ENCODE measurements around the gene TXNL4A. TPM values are rescaled to one million over a fixed set of nuclear protein-coding genes. Genes with fewer than 3 reads are reported as not detected.

TXNL4A gene
- total and polyA plus RNA-seq, 2 experiments from 2014 or later = 71.9 to 227 TPM

DNA sequence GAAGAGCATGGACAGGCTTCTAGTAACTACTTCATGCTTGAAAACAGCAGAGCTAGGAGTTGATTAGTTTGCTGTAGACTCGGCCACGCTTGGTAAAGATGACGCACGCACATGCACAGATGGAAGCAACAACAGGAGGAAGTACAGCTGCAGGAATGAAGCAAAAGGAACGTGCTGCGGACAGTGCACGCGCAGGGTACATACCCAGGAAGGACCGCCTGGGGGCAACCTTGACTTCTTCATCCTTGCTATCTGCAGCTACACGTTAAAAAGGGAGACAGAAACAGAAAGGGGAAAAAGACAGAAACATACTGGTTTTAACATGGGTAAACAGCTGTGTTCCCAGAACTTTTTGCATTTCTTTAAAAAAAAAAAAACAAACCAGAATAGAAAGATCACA, 54.6 kb downstream of the TXNL4A start:
- Histone ChIP-seq H3K4me2 (peak overlapping the region; percentile 67), H3K79me2 (peaks cover 72% of the 10 kb centered on the region), H3K27me3 (no peaks in the 10 kb centered on the region), H2AFZ (no peak overlapping the region), H3K9me2 (replicated peaks; ENCODE audit: insufficient read depth) (no peaks in the 10 kb centered on the region), H3K36me3 (replicated peaks; ENCODE audit: insufficient read depth, low read depth) (peaks cover 6% of the 10 kb centered on the region), H3K27ac (peak overlapping the region; percentile 5), H4K20me1 (ENCODE audit: insufficient read depth, poor library complexity, severe bottlenecking) (no peaks in the 10 kb centered on the region), H3K4me3 (no peak overlapping the region), H3K4me1 (ENCODE audit: insufficient read depth) (peaks cover 14% of the 10 kb centered on the region), H3K9me3 (ENCODE audit: low read depth) (peaks cover 38% of the 10 kb centered on the region)
- TF ChIP-seq, protein P1, sequence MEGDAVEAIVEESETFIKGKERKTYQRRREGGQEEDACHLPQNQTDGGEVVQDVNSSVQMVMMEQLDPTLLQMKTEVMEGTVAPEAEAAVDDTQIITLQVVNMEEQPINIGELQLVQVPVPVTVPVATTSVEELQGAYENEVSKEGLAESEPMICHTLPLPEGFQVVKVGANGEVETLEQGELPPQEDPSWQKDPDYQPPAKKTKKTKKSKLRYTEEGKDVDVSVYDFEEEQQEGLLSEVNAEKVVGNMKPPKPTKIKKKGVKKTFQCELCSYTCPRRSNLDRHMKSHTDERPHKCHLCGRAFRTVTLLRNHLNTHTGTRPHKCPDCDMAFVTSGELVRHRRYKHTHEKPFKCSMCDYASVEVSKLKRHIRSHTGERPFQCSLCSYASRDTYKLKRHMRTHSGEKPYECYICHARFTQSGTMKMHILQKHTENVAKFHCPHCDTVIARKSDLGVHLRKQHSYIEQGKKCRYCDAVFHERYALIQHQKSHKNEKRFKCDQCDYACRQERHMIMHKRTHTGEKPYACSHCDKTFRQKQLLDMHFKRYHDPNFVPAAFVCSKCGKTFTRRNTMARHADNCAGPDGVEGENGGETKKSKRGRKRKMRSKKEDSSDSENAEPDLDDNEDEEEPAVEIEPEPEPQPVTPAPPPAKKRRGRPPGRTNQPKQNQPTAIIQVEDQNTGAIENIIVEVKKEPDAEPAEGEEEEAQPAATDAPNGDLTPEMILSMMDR (IDR thresholded peaks at IDR 0.05; ENCODE audit: poor library complexity) = peak; percentile 40
- no peak for TF ChIP-seq EZH2phosphoT487 (IDR thresholded peaks at IDR 0.05; ENCODE audit: low read depth, severe bottlenecking, unreplicated experiment)
- no peak for TF ChIP-seq EZH2 (IDR thresholded peaks at IDR 0.05; ENCODE audit: borderline replicate concordance)
- 70% methylated on average over 10 of the region's 10 CpGs for WGBS (ENCODE audit: low lambda C conversion rate, missing lambda C conversion rate)
- peak; percentile 67 for DNase-seq (ENCODE audit: low spot score)

DNA sequence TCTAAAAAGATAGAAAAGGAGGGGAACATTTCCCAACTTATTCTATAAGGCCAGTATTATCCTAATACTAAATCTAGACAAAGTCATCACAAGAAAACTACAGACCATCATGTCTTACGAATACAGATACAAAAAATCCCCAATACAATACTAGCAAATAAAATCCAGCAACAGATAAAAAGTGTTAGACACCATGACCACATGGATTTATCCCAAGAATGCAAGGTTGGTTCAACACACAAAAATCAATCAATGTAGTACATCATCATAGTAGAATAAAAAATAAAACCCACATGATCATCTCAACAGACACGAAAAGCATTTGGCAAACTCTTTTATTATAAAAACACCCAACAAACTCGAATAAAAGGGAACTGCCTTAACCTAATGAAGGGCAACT, 55.5 kb downstream of the TXNL4A start:
- Histone ChIP-seq H3K9me3 (ENCODE audit: low read depth) (peaks cover 38% of the 10 kb centered on the region), H3K27me3 (no peaks in the 10 kb centered on the region), H2AFZ (no peak overlapping the region), H3K79me2 (peaks cover 72% of the 10 kb centered on the region), H3K4me2 (no peak overlapping the region), H4K20me1 (ENCODE audit: insufficient read depth, poor library complexity, severe bottlenecking) (no peaks in the 10 kb centered on the region), H3K36me3 (replicated peaks; ENCODE audit: insufficient read depth, low read depth) (peaks cover 6% of the 10 kb centered on the region), H3K4me1 (ENCODE audit: insufficient read depth) (peaks cover 14% of the 10 kb centered on the region), H3K4me3 (no peak overlapping the region), H3K27ac (no peak overlapping the region), H3K9me2 (replicated peaks; ENCODE audit: insufficient read depth) (no peaks in the 10 kb centered on the region)
- 82% methylated on average over 3 of the region's 3 CpGs for WGBS (ENCODE audit: low lambda C conversion rate, missing lambda C conversion rate)
- TF ChIP-seq, protein P1 (IDR thresholded peaks at IDR 0.05; ENCODE audit: poor library complexity) = no peak
- TF ChIP-seq EZH2 (IDR thresholded peaks at IDR 0.05; ENCODE audit: borderline replicate concordance) = no peak
- TF ChIP-seq EZH2phosphoT487 (IDR thresholded peaks at IDR 0.05; ENCODE audit: low read depth, severe bottlenecking, unreplicated experiment) = no peak
- DNase-seq (ENCODE audit: low spot score) = no peak

- DNase-seq (ENCODE audit: low spot score) = no peak
- H3K79me2 ChIP-seq = peaks cover 68% of the 10 kb centered on the region
- WGBS (ENCODE audit: low lambda C conversion rate, missing lambda C conversion rate) = 95% methylated on average over 2 of the region's 2 CpGs
Observed at GRCh38 chr18:79931475-79931874, 56.9 kb downstream of the TXNL4A start.

More at GRCh38 chr18:79931475-79931874, 56.9 kb downstream of the TXNL4A start:
- Histone ChIP-seq H3K4me1 (ENCODE audit: insufficient read depth) (peaks cover 14% of the 10 kb centered on the region), H3K9me2 (replicated peaks; ENCODE audit: insufficient read depth) (no peaks in the 10 kb centered on the region), H2AFZ (no peak overlapping the region), H3K4me2 (no peak overlapping the region), H3K4me3 (no peak overlapping the region), H3K9me3 (ENCODE audit: low read depth) (peaks cover 38% of the 10 kb centered on the region), H3K36me3 (replicated peaks; ENCODE audit: insufficient read depth, low read depth) (peaks cover 6% of the 10 kb centered on the region), H3K27me3 (no peaks in the 10 kb centered on the region), H4K20me1 (ENCODE audit: insufficient read depth, poor library complexity, severe bottlenecking) (no peaks in the 10 kb centered on the region), H3K27ac (no peak overlapping the region)
- TF ChIP-seq EZH2phosphoT487 (IDR thresholded peaks at IDR 0.05; ENCODE audit: low read depth, severe bottlenecking, unreplicated experiment) = no peak
- no peak for TF ChIP-seq EZH2 (IDR thresholded peaks at IDR 0.05; ENCODE audit: borderline replicate concordance)
- TF ChIP-seq, protein P1 (IDR thresholded peaks at IDR 0.05; ENCODE audit: poor library complexity) = no peak

Data from hepatocyte (in vitro differentiated cells).